Left hindlimb (tissue), 1 donor: ENCODE measurements around the gene WNT7A.

Experiments
- DNase-seq: peaks from one replicate; pipeline ENCODE4 v3.0.0-alpha.2; 2018

WNT7A gene

GRCh38 chr3:13767896-13768295, 112.0 kb downstream of the WNT7A start:
- peak; percentile 43 for DNase-seq

GRCh38 chr3:13767030-13767429, 112.8 kb downstream of the WNT7A start:
- no peak for DNase-seq
